Endothelial cell of umbilical vein (primary cell): ENCODE measurements around the gene MAST4. TPM values are rescaled to one million over a fixed set of nuclear protein-coding genes. Genes with fewer than 3 reads are reported as not detected.

Experiments
- BruUV-seq: library from RNA; stranded (reverse); fragments of 400-500 nt; replicated peaks from 2 replicates; lab custom pipeline; 2021; lab: Mats Ljungman, UMichigan
- CTCF ChIA-PET: fragments of 300-600, 350-600 bp; sonication (Branson Sonifier 250); formaldehyde crosslinking; loops from one replicate; lab custom pipeline; 2021; ENCODE audit warnings: antibody characterized with exemption, inconsistent platforms; lab: Charles Lee
- POLR2A ChIA-PET: fragments of 300-600, 350-600 bp; sonication (Branson Sonifier 250); formaldehyde crosslinking; loops from one replicate; lab custom pipeline; 2021; ENCODE audit warnings: antibody characterized with exemption, inconsistent platforms; lab: Charles Lee
- DNase-seq: peaks from one replicate; pipeline ENCODE4 v3.0.0-alpha.2; 2011; ENCODE audit warnings: low read depth, low spot score
- FAIRE-seq: peaks from 2 replicates; lab custom pipeline; 2011; peaks lifted over from hg19 to GRCh38; lab: Jason Lieb, UNC
- H2AFZ ChIP-seq: 2 replicates; pipeline ENCODE4 v1.6.0; 2012; ENCODE audit warnings: low read depth, low read length, control low read depth, inconsistent platforms
- H3K27ac ChIP-seq: 2 replicates; pipeline ENCODE4 v1.5.1; 2011; ENCODE audit warnings: low read depth, mild to moderate bottlenecking, control low read depth, low read length, moderate library complexity; ENCODE audit not compliant: insufficient read depth
- H3K27me3 ChIP-seq, 2 experiments: 2 replicates each; pipeline versions ENCODE4 v1.6.0 to v1.6.1; 2011; ENCODE audit warnings: low read length in 2 of 2, mixed read lengths in 1 of 2; ENCODE audit not compliant: control insufficient read depth in 2 of 2, insufficient read depth in 2 of 2
- H3K36me3 ChIP-seq, 2 experiments: 2 replicates in 1 of 2; 3 replicates in 1 of 2; pipeline ENCODE4 v1.5.1; 2011; ENCODE audit warnings: low read length in 2 of 2, mild to moderate bottlenecking in 1 of 2, moderate library complexity in 1 of 2; ENCODE audit not compliant: control insufficient read depth in 2 of 2, insufficient read depth in 2 of 2; ENCODE audit errors: extremely low read depth in 1 of 2
- H3K4me1 ChIP-seq: 3 replicates; pipeline ENCODE4 v1.5.1; 2011; ENCODE audit warnings: mild to moderate bottlenecking, low read length; ENCODE audit not compliant: control insufficient read depth, insufficient read depth; ENCODE audit errors: extremely low read depth
- H3K4me2 ChIP-seq: 2 replicates; pipeline ENCODE4 v1.6.1; 2011; ENCODE audit warnings: low read length, control low read depth, mixed read lengths; ENCODE audit not compliant: insufficient read depth
- H3K4me3 ChIP-seq, 3 experiments: fragments of 200-600 bp in 1 of 3; sonication (generic), shearing (Covaris generic) in 1 of 3; replicated peaks in 1 of 3; 2 replicates each; pipeline ENCODE4 v1.5.1; 2011 to 2016; ENCODE audit warnings: control low read depth in 3 of 3, low read length in 3 of 3, mild to moderate bottlenecking in 2 of 3, inconsistent platforms in 1 of 3, low read depth in 1 of 3, moderate library complexity in 1 of 3; ENCODE audit not compliant: insufficient read depth in 1 of 3
- H3K79me2 ChIP-seq: 2 replicates; pipeline ENCODE4 v1.6.0; 2012; ENCODE audit warnings: low read length, inconsistent platforms; ENCODE audit not compliant: control insufficient read depth, insufficient read depth
- H3K9ac ChIP-seq: replicated peaks from 2 replicates; pipeline ENCODE3; 2011; ENCODE audit warnings: low read length, control low read depth; ENCODE audit not compliant: insufficient read depth; ENCODE audit errors: extremely low read depth
- H3K9me1 ChIP-seq: replicated peaks from 3 replicates; pipeline ENCODE4 v1.6.0; 2011; ENCODE audit warnings: mild to moderate bottlenecking, low read length; ENCODE audit not compliant: control insufficient read depth, insufficient read depth; ENCODE audit errors: extremely low read depth
- H3K9me3 ChIP-seq: replicated peaks from 2 replicates; pipeline ENCODE4 v1.5.1; 2012; ENCODE audit warnings: low read length, inconsistent platforms; ENCODE audit not compliant: control insufficient read depth, insufficient read depth
- H4K20me1 ChIP-seq: replicated peaks from 2 replicates; pipeline ENCODE3; 2011; ENCODE audit warnings: mild to moderate bottlenecking, low read length; ENCODE audit not compliant: control insufficient read depth, insufficient read depth; ENCODE audit errors: extremely low read depth
- EZH2 ChIP-seq: IDR thresholded peaks from 2 replicates; pipeline ENCODE4 v1.6.1; 2012; ENCODE audit warnings: borderline replicate concordance, low read depth, mild to moderate bottlenecking, moderate library complexity, low read length, inconsistent platforms; ENCODE audit not compliant: severe bottlenecking
- FOS ChIP-seq: IDR thresholded peaks from 2 replicates; pipeline ENCODE4 v1.6.1; 2011; ENCODE audit warnings: mild to moderate bottlenecking, low read length, moderate library complexity, borderline replicate concordance; ENCODE audit not compliant: insufficient read depth
- GATA2 ChIP-seq: IDR thresholded peaks from 2 replicates; pipeline ENCODE4 v1.7.0; 2011; ENCODE audit warnings: low read depth, mild to moderate bottlenecking, moderate library complexity, mixed read lengths, low read length; ENCODE audit not compliant: insufficient read length, insufficient read depth
- JUN ChIP-seq: IDR thresholded peaks from 2 replicates; pipeline ENCODE4 v1.6.1; 2011; ENCODE audit warnings: borderline replicate concordance, low read depth; ENCODE audit not compliant: insufficient read length, insufficient read depth
- MYC ChIP-seq: IDR thresholded peaks from one replicate; pipeline ENCODE4 v1.6.1; 2011; ENCODE audit warnings: mild to moderate bottlenecking, low read depth, low read length
- POLR2A ChIP-seq: IDR thresholded peaks from 2 replicates; pipeline ENCODE4 v1.6.1; 2012; ENCODE audit warnings: low read depth, mild to moderate bottlenecking, control low read depth, low read length
- POLR2AphosphoS5 ChIP-seq: IDR thresholded peaks from 2 replicates; pipeline ENCODE4 v1.6.1; 2012; ENCODE audit warnings: low read depth, mild to moderate bottlenecking, control low read depth, low read length, moderate library complexity; ENCODE audit not compliant: insufficient read depth
- dilution Hi-C: fragments of 300-500 bp; cut with MboI; formaldehyde crosslinking; loops from one replicate; pipeline ENCODE4 v1.15.0; 2019; ENCODE audit warnings: low sequenced_read_pairs; ENCODE audit not compliant: extremely low pct_ligation_motif_present
- intact Hi-C: fragments of 100-400 bp; cut with micrococcal nuclease; formaldehyde crosslinking; loops from one replicate; pipeline ENCODE4 v1.10.0; 2022
- polyA plus RNA-seq, 4 experiments: library from polyadenylated mRNA; depleted of rRNA in 3 of 4; stranded (reverse) in 3 of 4; unstranded in 1 of 4; fragments of >200 nt; gene quantifications; 2 replicates each; pipeline versions ENCODE4 v1.2.1 to v1.2.3, GENCODE V29; 2011 to 2012; ENCODE audit warnings: missing spikeins in 1 of 4
- total RNA-seq: library from RNA; stranded (reverse); gene quantifications from 2 replicates; pipeline ENCODE4 v1.2.3, GENCODE V29; 2021
- TF ChIP-seq, protein P1 (sequence below): IDR thresholded peaks from 2 replicates; pipeline ENCODE4 v1.6.1; 2011; ENCODE audit not compliant: insufficient read depth, insufficient read length
- TF ChIP-seq, protein P2 (sequence below), 2 donors: IDR thresholded peaks; 1 replicate in 1 of 2; 2 replicates in 1 of 2; pipeline ENCODE4 v1.5.1; 2011; ENCODE audit warnings: low read length in 2 of 2, mild to moderate bottlenecking in 2 of 2, moderate library complexity in 2 of 2, control low read depth in 1 of 2, inconsistent platforms in 1 of 2, low read depth in 1 of 2; ENCODE audit not compliant: insufficient read depth in 1 of 2; ENCODE audit errors: extremely low read depth in 1 of 2

Gene MAST4
- total and polyA plus RNA-seq, 2 donors (not counting 3 experiments of a cell fraction or from before 2014, with no cell fraction given): 40.2 to 116 TPM

DNA sequence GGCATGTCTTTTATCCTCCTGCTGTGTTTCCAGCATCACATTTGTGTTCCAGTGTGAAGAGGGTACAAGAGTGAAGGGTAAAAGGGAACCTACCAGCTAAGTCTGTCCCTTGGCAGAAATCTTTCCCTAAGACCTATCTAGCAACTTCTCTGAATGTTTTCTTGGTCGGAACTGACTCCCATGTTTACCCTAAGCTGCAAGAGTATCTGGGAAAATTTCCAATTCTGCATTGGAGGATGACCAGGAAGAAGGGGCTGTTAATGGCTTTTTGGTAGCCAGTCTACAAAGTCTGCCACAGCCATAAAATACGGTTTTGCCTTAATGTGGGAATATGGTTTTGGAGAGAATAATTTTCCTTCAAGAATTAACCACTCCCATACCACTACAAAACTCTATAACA is 75.1 kb downstream of the MAST4 start:
- ChIA-PET POLR2A (no interaction called here), CTCF (no interaction called here)
- BruUV-seq: no TSS peak

More for the DNA sequence above, 75.1 kb downstream of the MAST4 start:
- H3K27ac ChIP-seq: no peak overlapping the region
- TF ChIP-seq, protein P1, sequence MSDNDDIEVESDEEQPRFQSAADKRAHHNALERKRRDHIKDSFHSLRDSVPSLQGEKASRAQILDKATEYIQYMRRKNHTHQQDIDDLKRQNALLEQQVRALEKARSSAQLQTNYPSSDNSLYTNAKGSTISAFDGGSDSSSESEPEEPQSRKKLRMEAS: no peak
- TF ChIP-seq POLR2AphosphoS5 (no peak), POLR2A (no peak), MYC (no peak), EZH2 (no peak), FOS (no peak), GATA2 (no peak), JUN (no peak)
- TF ChIP-seq, protein P2, sequence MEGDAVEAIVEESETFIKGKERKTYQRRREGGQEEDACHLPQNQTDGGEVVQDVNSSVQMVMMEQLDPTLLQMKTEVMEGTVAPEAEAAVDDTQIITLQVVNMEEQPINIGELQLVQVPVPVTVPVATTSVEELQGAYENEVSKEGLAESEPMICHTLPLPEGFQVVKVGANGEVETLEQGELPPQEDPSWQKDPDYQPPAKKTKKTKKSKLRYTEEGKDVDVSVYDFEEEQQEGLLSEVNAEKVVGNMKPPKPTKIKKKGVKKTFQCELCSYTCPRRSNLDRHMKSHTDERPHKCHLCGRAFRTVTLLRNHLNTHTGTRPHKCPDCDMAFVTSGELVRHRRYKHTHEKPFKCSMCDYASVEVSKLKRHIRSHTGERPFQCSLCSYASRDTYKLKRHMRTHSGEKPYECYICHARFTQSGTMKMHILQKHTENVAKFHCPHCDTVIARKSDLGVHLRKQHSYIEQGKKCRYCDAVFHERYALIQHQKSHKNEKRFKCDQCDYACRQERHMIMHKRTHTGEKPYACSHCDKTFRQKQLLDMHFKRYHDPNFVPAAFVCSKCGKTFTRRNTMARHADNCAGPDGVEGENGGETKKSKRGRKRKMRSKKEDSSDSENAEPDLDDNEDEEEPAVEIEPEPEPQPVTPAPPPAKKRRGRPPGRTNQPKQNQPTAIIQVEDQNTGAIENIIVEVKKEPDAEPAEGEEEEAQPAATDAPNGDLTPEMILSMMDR (IDR thresholded peaks at IDR 0.05; ENCODE audit: extremely low read depth in 1 of 2, insufficient read depth in 1 of 2, low read depth in 1 of 2, low read length in 2 of 2): no peak
- FAIRE-seq (no peak), DNase-seq (no peak)
- dilution Hi-C loops: no loop called here
- H3K4me1 ChIP-seq: no peaks in the 10 kb centered on the region
- H3K27me3 ChIP-seq: peaks cover 4 to 5% of the 10 kb centered on the region in 2 experiments
- H3K9me3 ChIP-seq: no peaks in the 10 kb centered on the region
- intact Hi-C loops: no loop called here
- no peak overlapping the region for H3K4me3 ChIP-seq
- H3K4me2 ChIP-seq: no peak overlapping the region
- H3K9me1 ChIP-seq: no peaks in the 10 kb centered on the region
- no peak overlapping the region for H3K9ac ChIP-seq
- H3K36me3 ChIP-seq: no peaks in the 10 kb centered on the region
- no peaks in the 10 kb centered on the region for H3K79me2 ChIP-seq
- no peaks in the 10 kb centered on the region for H4K20me1 ChIP-seq
- no peak overlapping the region for H2AFZ ChIP-seq
